Measurements from ENCODE around the gene DMRTB1.

The DMRTB1 gene

DNA sequence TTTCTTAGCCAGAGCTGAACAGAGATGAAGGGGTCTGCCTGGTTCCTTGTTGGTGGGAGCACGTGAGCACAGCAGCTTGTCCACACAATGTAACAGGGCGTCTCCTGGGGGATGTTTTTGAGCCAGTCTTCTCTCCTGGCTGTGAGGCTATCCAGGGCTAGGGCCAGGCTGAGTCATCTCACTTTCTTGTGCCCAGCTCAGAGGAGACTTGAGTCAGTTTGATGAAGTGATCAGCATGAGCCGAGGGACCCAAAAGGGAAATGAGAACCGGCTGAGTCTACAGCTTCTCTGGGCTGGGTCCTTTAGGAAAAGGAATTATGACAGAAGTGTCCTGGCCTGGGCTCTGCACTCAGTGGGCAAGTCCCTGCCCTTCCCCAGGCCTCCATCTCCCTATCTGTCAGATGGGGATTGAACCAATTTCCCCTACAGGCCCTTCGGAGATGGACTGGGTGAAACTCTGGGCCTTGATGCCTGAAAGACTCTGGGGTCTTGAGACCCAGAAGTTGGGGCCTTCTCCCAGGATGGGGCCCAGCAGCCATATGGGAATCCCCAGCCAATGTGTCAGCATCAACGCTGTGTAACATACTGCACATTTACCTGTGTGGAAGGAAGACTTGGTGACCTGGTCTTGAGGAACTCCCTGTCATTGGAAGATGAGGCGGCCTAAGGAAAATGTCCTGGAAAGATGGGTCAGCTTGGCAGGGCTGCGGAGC lies 36.6 kb downstream of the DMRTB1 start:
- DNase-seq = no peak

DNA sequence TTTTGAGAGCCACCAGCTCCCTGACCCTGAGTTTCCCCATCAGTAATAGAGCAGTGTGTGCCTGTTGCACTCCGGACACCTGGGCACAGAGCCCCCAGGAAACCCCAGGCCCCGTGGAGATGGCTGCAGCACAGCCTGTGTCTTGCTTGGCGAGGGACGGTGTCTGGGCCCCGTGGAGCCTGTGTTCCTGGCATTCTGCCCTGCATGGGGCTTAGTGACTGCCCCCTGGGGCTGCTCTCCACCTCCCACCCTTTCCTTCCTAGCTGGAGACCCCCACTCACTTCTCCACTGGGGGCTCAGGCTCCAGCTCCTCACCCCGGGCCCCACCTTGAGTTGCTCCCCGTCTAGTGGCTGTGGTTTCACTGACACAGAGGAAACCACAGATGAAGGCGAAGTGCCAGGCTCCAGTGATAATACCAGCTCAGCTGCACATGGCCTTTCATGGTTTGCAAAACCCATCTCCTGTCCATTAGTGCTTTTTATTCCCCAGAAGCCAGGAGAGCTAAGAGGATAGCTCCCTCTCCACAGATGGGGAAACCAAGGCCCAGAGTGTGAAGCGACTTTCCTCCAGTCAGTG lies 39.4 kb downstream of the DMRTB1 start:
- no peak for DNase-seq

DNA sequence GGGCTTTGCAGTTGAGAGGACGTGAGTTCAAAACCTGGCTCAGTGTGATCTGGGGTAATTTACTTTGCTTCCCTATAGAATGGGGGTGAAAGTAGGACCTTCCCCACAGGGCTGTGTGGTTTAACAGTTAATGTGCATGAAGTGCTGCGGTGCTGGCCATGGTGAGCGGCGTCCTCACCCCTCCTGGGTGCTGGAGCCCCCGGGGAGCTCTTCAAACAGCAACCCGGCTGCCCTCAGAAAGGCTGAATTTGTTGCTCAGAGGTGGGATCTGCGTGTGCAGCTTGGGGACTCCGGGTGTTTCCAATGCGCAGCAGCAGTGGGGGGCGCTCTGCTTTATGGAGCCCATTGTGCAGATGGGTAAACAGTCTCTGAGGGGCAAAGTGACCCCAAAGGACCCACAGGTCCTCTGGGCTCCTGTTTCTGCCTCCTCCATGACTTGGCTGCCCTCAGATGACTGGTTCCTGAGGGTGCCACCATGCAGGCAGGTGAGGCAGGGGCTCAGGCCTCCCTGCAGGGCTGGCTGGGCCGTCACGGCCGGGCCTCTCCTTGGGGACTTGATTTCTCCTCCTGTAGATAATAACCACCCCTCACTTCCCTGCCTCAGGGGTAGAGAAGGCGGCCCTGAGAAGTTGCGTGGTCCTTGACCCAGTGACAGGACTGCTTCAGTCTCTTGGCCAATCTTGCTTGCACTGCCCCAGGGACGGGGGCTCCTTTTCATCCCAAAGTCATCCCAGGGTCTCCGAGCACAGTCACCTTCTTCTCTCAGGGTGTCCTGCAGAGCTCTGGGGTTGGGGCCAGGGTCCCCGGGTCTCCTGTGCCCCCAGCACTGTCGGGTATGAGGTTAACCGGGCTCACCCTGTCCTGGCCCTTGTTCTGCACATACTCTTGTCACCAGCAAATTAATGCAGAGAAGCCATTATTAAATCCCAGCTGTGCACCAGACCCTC lies 40.3 kb downstream of the DMRTB1 start:
- DNase-seq = no peak

DNA sequence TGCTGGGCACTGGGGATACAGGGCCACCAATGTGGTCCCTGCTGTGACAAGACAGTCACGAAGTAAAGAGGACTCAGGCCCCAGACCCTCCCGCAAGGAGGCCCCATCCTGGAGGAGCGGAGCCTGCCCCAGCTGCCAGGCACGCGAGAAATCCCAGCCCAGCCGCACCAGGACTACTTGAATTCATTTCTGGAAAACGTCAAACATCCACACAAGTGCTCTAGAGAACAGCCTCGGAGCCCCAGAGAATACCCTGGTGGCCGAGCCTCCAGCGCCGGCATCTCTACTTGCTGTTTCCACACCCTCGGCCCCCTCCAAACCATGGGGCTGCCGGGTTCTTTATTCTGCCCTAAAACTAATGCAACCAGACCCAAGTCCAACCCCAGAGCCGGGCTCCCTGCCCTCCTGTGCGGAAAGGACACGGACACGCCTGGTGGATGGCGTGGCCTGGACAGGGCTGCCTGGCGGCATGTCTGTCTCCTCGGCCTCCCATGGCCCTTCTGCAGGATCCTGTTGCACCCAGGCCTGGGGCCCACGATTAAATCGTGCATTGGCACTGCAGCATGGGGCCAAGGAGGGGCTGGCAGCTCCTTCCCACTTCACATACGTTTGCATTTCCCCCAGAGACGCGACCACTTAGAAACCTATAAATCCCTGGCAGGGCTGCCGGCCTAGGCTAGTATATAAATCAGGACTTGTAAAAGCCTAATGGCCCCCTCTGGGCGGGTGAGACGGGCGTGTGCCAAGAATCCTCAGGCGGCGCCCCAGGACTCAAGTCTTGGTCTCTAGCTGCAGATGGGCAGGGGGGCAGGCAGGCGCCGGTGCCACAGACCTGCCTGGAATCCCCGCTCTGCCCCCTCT lies 41.2 kb downstream of the DMRTB1 start:
- DNase-seq = no peak

DNA sequence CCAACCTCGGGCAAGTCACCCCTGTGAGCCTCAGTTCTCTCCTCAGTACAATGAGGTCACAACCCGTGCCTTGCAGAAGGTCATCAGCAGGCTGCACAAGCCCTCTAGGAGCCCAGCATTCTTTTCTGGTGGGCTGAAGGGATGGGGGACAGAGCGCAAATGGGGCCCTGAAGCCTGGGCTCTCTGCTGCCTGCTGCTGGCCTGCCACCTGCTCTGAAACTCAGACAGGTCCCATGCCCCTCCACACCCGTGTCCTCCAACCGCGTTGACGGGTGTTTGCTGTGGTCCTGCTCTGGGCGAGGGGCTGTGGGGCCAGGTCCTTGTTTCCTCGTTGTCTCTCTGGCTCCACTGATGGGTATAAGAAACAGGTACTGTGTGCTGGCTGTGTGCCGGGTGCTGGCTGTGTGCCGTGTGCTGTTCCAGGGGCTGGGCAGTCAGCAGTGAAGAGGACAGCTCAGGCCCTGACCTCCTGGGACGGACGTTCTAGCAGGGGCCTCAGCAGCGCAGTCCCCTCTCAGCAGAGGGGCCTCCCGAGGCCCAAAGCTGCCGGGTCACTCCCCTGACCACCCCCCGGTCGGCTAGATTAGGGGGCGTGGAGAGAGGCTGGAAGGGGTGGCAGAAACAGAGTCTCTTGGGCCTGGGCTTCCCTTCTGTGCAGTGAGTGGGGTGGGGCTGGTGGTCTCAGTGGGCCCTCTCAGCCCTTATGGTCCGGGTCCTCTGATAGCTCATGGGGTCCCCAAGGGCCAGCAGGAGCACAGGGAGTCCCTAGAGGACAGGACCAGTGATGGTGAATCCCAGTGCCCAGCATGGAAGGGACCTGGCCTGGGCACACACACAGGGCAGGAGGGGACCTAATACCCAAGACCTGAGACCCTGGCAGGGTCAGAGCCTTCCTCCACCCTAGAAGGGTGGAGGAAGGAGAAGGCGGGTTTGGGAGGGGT lies 42.1 kb downstream of the DMRTB1 start:
- DNase-seq = no peak

DNA sequence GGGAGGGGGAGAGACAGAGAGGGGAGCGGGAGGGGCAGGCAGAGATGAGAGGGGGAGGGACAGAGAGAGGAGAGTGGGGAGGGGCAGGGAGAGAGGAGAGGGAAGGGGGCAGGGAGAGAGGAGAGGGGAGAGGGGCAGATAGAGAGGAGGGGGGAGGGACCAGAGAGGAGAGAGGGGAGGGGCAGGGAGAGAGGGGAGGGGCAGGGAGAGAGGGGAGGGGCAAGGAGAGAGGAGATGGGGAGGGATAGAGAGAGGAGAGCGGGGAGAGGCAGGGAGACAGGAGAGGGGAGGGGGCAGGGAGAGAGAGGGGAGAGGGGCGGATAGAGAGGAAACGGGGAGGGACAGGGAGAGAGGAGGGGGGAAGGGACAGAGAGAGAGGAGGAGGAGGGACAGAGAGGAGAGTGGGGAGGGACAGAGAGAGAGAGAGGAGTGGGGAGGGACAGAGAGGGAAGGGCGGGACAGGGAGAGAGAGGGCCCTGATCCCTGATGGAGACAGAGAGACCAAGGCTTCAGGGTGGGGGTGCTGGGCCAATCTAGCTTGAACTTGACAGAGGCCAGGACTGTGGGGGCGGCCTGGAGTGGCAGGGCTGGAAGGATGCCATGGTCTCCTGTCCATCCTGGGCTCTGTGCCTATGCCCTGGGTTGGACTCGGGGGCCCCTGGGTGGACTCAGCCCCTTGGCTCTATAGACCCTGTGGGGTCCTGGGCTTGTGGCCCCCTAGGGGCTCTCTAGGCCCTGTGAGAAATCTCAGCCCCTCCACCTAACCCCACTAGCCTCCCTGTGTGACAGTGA lies 43.6 kb downstream of the DMRTB1 start:
- no peak for DNase-seq

DNA sequence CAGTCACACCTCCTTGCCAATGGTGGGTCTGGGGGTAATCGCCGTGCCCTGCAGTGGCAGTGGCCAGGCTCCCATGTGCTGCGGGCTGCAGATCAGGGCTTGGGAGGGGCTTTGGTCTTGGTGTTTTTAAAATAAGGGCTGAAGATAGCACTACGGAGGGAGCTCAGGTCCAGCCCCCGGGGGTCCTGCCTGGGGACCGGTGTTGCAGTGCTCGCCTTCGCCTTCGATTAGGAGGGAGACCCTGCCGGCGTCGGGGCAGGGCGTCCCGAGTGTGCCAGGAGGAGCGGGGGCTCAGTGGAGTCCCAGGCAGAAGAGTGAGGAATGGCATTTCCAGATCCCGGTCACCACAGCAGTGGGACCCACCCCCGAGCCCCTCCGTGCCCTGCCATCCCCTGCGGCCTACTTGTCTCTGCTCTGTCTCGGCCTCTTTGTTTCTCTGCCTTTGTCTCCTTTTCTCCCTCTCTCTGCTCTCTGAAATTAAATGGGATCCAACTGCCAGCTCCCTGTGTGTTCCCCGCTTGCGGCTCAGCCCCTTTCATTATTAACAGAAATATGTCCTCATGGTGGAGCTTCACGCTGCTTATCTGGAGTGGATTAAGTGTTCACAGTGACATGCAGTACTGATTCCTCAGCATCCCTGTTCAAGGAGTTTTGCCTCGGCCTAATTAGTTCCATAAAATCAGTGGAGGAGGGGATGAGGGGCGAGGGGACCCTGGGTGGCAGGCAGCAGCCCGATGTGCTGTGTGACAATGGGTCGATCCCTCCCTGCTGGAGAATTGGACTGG lies 44.4 kb downstream of the DMRTB1 start:
- no peak for DNase-seq

DNA sequence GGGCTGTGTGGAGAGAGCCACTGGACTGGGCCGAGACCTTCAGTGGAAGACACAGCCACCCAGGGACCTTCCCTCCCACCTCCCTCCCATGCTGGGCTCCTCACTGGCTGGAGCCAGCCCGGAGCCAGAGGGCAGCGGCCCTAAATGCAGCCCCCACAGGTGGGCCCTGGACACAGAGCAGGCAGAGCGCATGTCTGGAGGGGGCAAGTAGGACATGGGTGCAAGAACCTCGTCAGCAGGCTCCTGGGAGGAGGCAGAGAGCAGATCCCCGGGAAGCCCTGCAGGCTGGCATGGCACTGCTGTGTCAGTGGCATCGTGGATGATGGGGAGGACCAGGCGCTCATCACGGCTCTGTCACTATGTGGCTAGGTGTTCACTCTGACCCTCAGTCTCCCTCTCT lies 45.7 kb downstream of the DMRTB1 start:
- no peak for DNase-seq

DNA sequence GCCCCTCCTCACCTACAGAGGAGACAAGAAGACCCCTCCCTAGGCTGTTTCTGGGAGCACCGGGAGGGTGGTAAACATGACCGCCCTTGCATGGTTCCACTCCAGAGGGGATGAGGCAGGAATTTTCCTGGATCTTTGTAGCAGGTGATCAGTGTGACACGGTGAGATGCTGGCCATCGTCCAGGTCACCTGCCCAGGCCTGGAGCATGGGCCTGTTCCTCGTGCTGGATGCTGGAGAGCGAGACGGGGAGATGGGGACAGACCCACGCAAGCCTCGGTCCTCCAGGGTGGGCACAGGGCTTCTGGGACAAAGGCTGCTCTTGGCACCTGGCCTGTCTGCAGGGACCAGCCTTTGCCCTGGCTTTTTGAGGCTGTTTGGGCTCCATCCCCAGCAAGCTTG lies 46.2 kb downstream of the DMRTB1 start:
- no peak for DNase-seq

DNA sequence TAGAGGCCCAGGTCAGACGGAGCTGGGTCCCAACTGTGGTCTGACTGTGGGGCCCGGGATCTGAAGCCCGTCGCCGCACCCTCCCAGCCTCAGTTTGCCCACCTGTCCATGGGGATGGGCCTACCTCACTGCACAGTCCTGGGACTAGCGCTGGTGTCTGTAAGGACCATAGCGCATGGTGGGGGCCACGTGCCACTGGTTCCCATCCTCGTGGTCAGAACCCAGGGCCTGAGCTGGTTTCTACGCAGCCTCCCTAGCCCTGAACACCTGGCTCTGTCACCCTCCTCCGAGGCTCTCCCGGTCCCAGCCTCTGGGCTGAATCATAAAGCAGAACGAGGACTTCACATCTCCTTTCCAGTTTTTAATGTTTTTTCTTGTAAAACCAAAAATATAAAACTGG lies 46.7 kb downstream of the DMRTB1 start:
- DNase-seq = no peak

DNA sequence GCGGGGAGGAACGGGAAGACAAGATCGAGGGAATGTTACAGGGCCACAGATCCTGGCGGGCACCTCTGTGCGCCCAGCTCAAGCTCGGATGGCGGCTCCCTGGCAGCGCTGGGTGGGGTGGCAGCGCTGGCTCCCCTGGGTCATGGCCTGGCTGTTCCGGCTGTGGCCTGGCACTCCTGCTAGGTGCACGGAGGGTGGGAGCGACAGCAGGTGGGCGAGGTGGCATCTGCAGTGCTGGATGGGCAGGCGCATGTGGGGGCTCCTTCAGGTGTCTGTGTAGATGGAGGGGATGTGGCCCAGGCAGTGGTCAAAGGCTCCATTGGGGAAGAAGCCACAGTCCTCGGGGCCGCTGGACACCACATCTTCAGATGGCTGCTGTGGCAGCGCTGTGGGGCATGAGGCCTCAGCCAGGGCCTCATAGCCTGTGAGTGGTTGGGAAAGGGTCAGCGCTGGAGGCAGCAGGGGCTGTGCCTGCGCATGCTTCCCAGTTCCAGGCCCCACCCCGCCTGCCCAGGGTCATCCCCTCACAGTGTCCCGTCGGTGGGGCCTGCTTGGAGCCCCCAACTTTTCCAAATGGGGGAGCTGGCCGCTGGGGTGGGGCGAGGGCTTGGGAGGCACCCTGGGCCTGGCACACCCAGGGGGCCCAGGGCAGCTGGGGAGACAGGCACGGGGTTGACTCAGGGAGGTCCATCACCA lies 47.3 kb downstream of the DMRTB1 start:
- no peak for DNase-seq

DNA sequence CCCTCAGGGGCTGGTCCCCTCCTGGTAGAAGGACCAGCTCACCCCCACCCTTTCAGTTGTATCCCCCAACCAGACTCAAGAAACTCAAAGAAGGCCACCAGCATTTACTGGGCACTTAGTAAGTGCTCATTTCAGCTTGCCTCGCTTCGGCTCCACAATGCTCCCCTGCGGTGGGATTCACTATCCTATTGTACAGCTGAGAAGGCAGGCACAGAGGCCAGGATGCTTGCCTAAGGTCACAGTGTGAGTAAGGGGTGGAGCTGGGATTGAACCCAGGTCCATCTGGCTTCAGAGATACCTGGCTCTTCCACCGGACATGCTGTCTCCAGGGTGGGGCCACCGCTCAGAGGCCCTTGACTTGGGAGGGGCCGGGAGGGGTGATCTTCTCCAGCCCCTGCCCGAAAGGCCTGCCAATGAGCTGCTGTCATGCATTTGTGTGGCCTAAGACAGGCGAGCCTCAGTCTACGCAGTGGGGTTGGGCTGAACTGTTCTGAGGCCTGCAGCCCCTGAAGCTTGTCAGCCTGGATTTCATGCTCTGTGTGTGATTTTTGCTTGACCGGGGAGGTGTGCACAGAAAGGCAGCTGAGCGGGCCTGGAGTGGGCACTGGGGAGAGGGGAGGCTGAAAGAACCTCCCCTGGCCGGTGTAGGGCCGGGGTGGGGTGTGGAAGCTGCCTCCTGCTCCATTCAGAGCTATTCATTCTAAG lies 48.1 kb downstream of the DMRTB1 start:
- no peak for DNase-seq

DNA sequence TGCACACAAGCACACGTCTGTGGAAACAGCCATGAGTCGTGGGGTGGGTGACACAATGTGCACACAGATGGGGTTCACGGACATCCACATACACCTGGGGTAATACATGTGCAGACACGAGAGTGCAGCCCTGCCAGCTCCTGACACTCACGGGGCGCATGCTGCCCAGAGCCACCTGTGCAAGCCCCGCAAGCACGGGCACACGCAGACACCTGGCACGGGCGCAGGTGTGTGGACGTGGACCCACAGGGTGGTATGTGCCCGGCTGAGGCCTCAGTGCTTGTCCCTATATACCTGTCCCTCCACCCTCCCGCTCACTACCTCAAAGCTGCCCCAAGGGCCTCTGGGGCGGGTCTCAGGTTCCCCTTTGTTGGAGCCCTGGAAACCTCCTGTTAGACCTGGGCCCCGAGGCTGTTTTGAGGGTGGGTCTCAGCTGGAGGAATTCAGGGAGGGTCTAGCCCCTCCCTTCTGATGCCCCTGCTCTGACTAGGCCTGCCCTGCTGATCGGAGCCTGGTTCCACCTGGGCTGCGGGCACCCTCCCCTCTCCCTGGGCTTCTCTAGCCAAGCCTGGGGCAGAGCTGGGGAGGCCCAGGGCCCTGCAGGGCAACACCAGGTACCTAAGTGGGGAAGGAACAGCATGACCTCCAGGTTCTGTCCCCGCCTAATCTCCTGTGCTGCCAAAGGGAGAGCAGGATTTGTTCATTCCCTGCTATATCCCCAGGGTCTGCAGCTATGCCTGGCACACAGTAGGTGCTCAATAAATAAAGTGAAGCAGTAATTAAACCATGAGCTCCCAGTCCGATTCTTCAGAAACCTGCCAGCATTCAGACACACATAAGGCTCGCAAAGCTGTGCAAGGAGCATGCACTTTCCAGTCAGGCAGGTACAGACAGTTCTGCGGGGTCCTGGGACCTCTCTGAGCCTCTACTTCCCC lies 49.1 kb downstream of the DMRTB1 start:
- DNase-seq = no peak

DNA sequence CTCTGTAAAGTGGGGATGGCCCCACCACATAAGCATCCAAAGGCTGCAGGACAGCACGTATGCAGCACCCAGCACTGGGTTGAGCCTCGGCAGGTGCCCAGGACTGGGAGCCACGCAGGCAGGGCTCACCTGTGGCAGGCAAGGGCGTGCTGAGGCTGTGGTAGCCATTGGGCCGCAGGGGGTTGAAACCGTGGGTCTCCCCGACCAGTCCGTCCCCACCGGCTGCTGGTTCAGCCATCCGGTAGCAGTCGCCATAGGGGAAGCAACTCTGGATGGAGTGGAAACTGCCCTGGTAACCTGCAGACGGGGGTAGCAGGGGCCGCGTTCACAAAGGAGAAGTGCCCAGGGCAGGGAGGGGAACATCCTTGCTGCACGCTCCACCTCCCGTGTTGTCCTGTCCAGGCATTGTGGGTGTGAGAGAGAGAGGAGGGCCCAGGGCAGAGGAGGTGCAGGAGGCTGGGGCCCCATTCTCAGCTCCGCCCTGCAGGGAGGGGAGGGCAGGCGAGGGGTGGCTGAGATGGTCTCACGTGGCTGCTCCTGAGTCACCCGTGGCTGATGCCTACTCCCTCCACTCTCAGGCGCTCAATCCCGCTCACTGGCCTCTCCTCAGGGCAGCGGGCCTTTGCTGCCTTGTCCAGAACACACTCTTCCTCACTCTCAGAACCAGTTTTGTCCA lies 49.9 kb downstream of the DMRTB1 start:
- DNase-seq = no peak

DNA sequence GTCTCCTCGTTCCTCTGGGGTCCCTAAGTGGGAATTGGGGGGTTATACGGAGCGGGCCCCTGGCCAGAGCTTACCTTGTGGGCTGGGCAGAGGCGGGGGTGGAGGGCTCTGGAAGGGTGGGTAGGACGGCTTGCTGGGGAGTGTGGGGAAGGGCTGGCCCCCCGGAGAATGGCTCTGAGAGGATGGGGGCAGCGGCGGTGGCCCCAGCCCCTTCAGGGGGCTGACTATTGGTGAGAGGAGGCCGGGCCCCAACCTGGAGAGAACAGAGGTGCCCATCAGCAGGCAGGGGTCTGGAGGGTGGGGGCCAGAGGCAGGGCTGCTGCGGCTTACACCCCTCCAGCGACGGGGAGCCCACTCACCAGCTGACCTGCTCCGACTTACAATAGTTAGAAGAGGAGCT lies 50.6 kb downstream of the DMRTB1 start:
- DNase-seq = no peak

DNA sequence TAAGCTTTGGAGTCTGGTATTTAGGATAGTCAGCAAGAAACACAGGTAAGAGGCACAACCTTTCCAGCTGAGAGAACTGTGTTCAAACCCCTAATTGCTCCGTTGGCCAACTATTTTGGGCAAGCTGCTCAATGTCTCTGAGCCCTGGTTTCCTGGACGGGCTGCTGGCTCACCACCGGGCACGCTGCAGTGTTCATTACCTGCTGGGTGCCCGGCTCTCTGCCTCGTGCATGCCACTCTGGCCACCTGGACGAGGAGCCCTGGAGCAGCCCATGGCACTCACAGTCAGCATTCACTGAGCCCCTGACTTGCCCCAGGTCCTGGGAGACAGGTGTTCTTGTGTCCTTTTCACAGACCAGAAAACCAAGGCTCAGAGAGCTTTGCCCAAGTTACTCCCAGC lies 51.0 kb downstream of the DMRTB1 start:
- DNase-seq = no peak

Data from stimulated activated CD4-positive, alpha-beta T cell treated with anti-CD3 and anti-CD28 coated beads, Interleukin-1b, Interleukin-23, amount 100 ng/mL, for 48 hours (primary cell).